Upper lobe of left lung (tissue), 6 donors: ENCODE results near the gene TEX44. TPM values are rescaled to one million over a fixed set of nuclear protein-coding genes. Genes with fewer than 3 reads are reported as not detected.
A peak's percentile ranks its signal among the peaks of the same experiment; 100 is the strongest.

Experiments used
- ATAC-seq, 2 donors: fragments of 200-7000 bp; cut with Tn5 transposase; one replicate each; pipeline ENCODE4 v1.9.1; 2022; ENCODE audit warnings: mild to moderate bottlenecking in 2 of 2, moderate library complexity in 2 of 2; ENCODE audit not compliant: low FRiP score in 2 of 2
- DNase-seq, 2 donors: peaks; one replicate each; pipeline ENCODE4 v3.0.0-alpha.2; 2019 to 2020
- H3K27ac ChIP-seq, 4 donors: fragments of 200-600 bp; sonication (generic); one replicate each; pipeline ENCODE4 v1.5.1; 2016 to 2019
- H3K27me3 ChIP-seq, 4 donors: fragments of 200-600 bp; sonication (generic); one replicate each; pipeline ENCODE4 v1.5.1; 2017 to 2019
- H3K36me3 ChIP-seq, 4 donors: fragments of 200-600 bp; sonication (generic); one replicate each; pipeline ENCODE4 v1.5.1; 2016 to 2019
- H3K4me1 ChIP-seq, 4 donors: fragments of 200-600 bp; sonication (generic); one replicate each; pipeline ENCODE4 v1.5.1; 2018 to 2019
- H3K4me3 ChIP-seq, 4 donors: fragments of 200-600 bp; sonication (generic); one replicate each; pipeline ENCODE4 v1.5.1; 2017 to 2019; ENCODE audit warnings: mild to moderate bottlenecking in 2 of 4, moderate library complexity in 1 of 4
- H3K9me3 ChIP-seq, 4 donors: fragments of 200-600 bp; sonication (generic); one replicate each; pipeline ENCODE4 v1.5.1; 2018 to 2019
- CTCF ChIP-seq, 6 experiments: fragments of 450-650 bp in 4 of 6; fragments of 200-600 bp in 2 of 6; sonication (generic) in 2 of 6; IDR thresholded peaks; one replicate each; pipeline ENCODE4 v1.5.1; 2016 to 2019; ENCODE audit warnings: antibody characterized with exemption in 6 of 6
- EP300 ChIP-seq, 4 donors: sonication (generic); formaldehyde crosslinking; IDR thresholded peaks; one replicate each; pipeline ENCODE4 v1.5.1; 2017; ENCODE audit warnings: antibody characterized with exemption in 4 of 4, control low read depth in 2 of 4
- POLR2A ChIP-seq, 4 donors: fragments of 450-650 bp; IDR thresholded peaks; one replicate each; pipeline ENCODE4 v1.5.1; 2016 to 2017; ENCODE audit warnings: antibody characterized with exemption in 4 of 4, mild to moderate bottlenecking in 2 of 4
- POLR2AphosphoS5 ChIP-seq, 2 donors: sonication (generic); formaldehyde crosslinking; IDR thresholded peaks; one replicate each; pipeline ENCODE4 v1.5.1; 2017; ENCODE audit warnings: antibody characterized with exemption in 2 of 2
- WGBS, 2 donors: methylation state at CpG; one replicate each; pipeline ENCODE4 v1.1.5; 2017 to 2018; 5-methylcytosine and 5-hydroxymethylcytosine counted together
- total RNA-seq, 6 donors: library from RNA; depleted of rRNA in 4 of 6; stranded (reverse); fragments of >200 nt in 4 of 6; gene quantifications; one replicate each; pipeline versions ENCODE4 v1.1.0 to v1.2.1, GENCODE V29; 2016 to 2021
- donor health status: DM: no; HTN: no; CAD: no; lungs with moderate emphysema.
- donor health status: DM: no; HTN: yes; CAD: no; lungs with severe emphysema.

Gene TEX44
- total RNA-seq, 6 donors from 2014 or later, result not detected

DNA sequence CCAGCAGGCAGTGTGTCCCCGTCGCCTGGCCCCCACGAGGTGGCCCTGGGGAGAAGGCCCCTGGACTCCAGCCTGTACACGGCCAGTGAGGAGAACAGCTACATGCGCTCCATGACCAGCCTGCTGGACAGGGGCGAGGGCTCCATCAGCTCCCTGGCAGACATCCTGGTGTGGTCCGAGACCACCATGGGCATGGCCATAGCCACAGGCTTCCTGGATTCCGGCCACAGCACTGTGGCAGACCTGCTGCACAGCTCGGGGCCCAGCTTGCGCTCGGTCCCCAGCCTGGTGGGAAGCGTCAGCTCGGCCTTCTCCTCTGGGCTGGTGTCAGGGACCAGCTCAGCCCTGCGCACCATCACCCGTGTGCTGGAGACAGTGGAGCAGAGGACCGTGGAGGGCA lies 1.0 kb downstream of the TEX44 start:
- H3K9me3 ChIP-seq, result no peaks in the 10 kb centered on the region
- ATAC-seq (peak in 1 of 2 donors; percentile 32), DNase-seq (peak in 1 of 2 donors; percentile 69)
- no peak overlapping the region for H3K27ac ChIP-seq
- H3K36me3 ChIP-seq, result no peaks in the 10 kb centered on the region
- H3K4me1 ChIP-seq, result no peaks in the 10 kb centered on the region
- no peak overlapping the region for H3K4me3 ChIP-seq
- WGBS, 2 donors, result 92 to 100% methylated on average over 1 to 16 of the region's 16 CpGs
- TF ChIP-seq CTCF (IDR thresholded peaks at IDR 0.05) (no peak), POLR2AphosphoS5 (IDR thresholded peaks at IDR 0.05) (no peak), EP300 (IDR thresholded peaks at IDR 0.05) (no peak), POLR2A (IDR thresholded peaks at IDR 0.05) (no peak)
- no peaks in the 10 kb centered on the region for H3K27me3 ChIP-seq

DNA sequence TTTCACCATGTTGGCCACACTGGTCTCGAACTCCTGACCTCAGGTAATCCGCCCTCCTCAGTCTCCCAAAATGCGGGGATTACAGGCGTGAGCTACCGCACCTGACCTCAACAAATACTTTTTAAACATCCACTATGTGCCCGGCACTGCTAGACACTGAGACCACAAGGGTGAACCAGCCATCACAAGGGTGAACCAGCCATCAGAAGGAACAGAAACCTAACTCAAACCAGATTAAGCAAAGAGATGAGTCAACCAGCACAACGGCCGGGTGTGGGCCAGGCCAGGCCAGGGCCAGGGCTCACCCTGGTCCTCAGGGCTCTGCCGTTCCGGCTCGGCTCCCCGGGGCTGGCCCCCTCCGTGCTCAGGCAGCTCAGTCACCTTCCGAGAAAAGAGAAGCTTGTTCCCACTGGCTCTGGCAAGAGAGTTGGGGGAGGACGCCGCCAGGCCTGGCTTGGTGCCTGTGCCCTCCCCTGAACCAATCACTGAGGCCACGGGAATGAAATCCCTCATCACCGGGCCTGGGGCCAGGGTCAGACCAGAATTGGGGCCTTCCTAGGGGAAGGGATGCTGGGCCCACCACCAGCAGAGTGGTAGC lies 4.4 kb downstream of the TEX44 start:
- TF ChIP-seq EP300 (IDR thresholded peaks at IDR 0.05), result no peak
- no peak for TF ChIP-seq CTCF (IDR thresholded peaks at IDR 0.05)
- no peak for TF ChIP-seq POLR2A (IDR thresholded peaks at IDR 0.05)
- TF ChIP-seq POLR2AphosphoS5 (IDR thresholded peaks at IDR 0.05), result no peak
- DNase-seq (peak; percentile 51 to 88), ATAC-seq (peak in 1 of 2 donors; percentile 73)
- Histone ChIP-seq H3K9me3 (no peaks in the 10 kb centered on the region), H3K4me3 (no peak overlapping the region), H3K27ac (no peak overlapping the region), H3K36me3 (no peaks in the 10 kb centered on the region), H3K27me3 (no peaks in the 10 kb centered on the region), H3K4me1 (peaks cover 0 to 11% (median 6%) of the 10 kb centered on the region in 4 donors)
- WGBS, 2 donors, result 69 to 97% methylated on average over 6 to 18 of the region's 18 CpGs

- H3K27ac ChIP-seq, result no peak overlapping the region
- WGBS, 2 donors, result 84 to 95% methylated on average over 8 of the region's 8 CpGs
- H3K9me3 ChIP-seq, result no peaks in the 10 kb centered on the region
- no peak overlapping the region for H3K4me3 ChIP-seq
- DNase-seq, result no peak
- H3K4me1 ChIP-seq, result peaks cover 0 to 11% (median 6%) of the 10 kb centered on the region in 4 donors
- TF ChIP-seq CTCF (IDR thresholded peaks at IDR 0.05), result no peak
- no peak for TF ChIP-seq EP300 (IDR thresholded peaks at IDR 0.05)
- no peak for TF ChIP-seq POLR2A (IDR thresholded peaks at IDR 0.05)
- TF ChIP-seq POLR2AphosphoS5 (IDR thresholded peaks at IDR 0.05), result no peak
- no peak for ATAC-seq
- H3K27me3 ChIP-seq, result no peaks in the 10 kb centered on the region
- H3K36me3 ChIP-seq, result no peaks in the 10 kb centered on the region
These were observed 5.0 kb downstream of the TEX44 start for GRCh38 chr2:231597627-231598026.

- ATAC-seq (no peak), DNase-seq (no peak)
- no peaks in the 10 kb centered on the region for H3K36me3 ChIP-seq
- H3K4me3 ChIP-seq, result no peak overlapping the region
- H3K27ac ChIP-seq, result peak overlapping the region in 1 of 4 donors; percentile 48
- H3K27me3 ChIP-seq, result no peaks in the 10 kb centered on the region
- no peaks in the 10 kb centered on the region for H3K9me3 ChIP-seq
- TF ChIP-seq POLR2A (IDR thresholded peaks at IDR 0.05) (no peak), CTCF (IDR thresholded peaks at IDR 0.05) (no peak), EP300 (IDR thresholded peaks at IDR 0.05) (no peak), POLR2AphosphoS5 (IDR thresholded peaks at IDR 0.05) (no peak)
- peaks cover 15 to 33% (median 27%) of the 10 kb centered on the region in 4 donors for H3K4me1 ChIP-seq
- 40 to 68% methylated on average over 5 to 11 of the region's 11 CpGs for WGBS, 2 donors
These were observed 8.1 kb downstream of the TEX44 start for GRCh38 chr2:231600619-231601355.
